ENCODE data around the gene RNF157.
"Not testable (repeated sequence)": the region's sequence is repeated elsewhere in the genome, so short reads cannot be mapped to it uniquely, and the experiment has no call there.

RNF157 gene

GRCh38 chr17:76238847-76239537, 1.3 kb downstream of the RNF157 start:
- TF ChIP-seq CTCF (conservative IDR thresholded peaks at IDR 0.05) = no peak
- TF ChIP-seq ZFX (IDR thresholded peaks at IDR 0.05) = no peak
- no peak overlapping the region for H3K27ac ChIP-seq

- H3K27ac ChIP-seq = no peak overlapping the region
Measured at GRCh38 chr17:76237859-76238313, 2.4 kb downstream of the RNF157 start.

GRCh38 chr17:76236603-76237002, 3.7 kb downstream of the RNF157 start:
- no peak for TF ChIP-seq ZFX (IDR thresholded peaks at IDR 0.05)
- no peak for TF ChIP-seq CTCF (conservative IDR thresholded peaks at IDR 0.05)

More at GRCh38 chr17:76237859-76238313, 2.4 kb downstream of the RNF157 start:
- TF ChIP-seq CTCF (conservative IDR thresholded peaks at IDR 0.05) = no peak
- TF ChIP-seq ZFX (IDR thresholded peaks at IDR 0.05) = no peak

GRCh38 chr17:76235883-76236282, 4.4 kb downstream of the RNF157 start:
- TF ChIP-seq CTCF (conservative IDR thresholded peaks at IDR 0.05) (no peak), ZFX (IDR thresholded peaks at IDR 0.05) (no peak)
- no peak overlapping the region for H3K27ac ChIP-seq

More at GRCh38 chr17:76236603-76237002, 3.7 kb downstream of the RNF157 start:
- no peak overlapping the region for H3K27ac ChIP-seq

GRCh38 chr17:76234354-76234679, 6.0 kb downstream of the RNF157 start:
- H3K27ac ChIP-seq = no peak overlapping the region
- TF ChIP-seq CTCF (conservative IDR thresholded peaks at IDR 0.05) (no peak), ZFX (IDR thresholded peaks at IDR 0.05) (no peak)

- H3K27ac ChIP-seq = no peak overlapping the region
- TF ChIP-seq ZFX (IDR thresholded peaks at IDR 0.05) (no peak), CTCF (conservative IDR thresholded peaks at IDR 0.05) (no peak)
Measured at GRCh38 chr17:76233588-76234353, 6.5 kb downstream of the RNF157 start.

GRCh38 chr17:76232342-76232741, 8.0 kb downstream of the RNF157 start:
- no peak overlapping the region for H3K27ac ChIP-seq

GRCh38 chr17:76226749-76227148, 13.5 kb downstream of the RNF157 start:
- H3K27ac ChIP-seq = not testable (repeated sequence)

More at GRCh38 chr17:76232342-76232741, 8.0 kb downstream of the RNF157 start:
- TF ChIP-seq ZFX (IDR thresholded peaks at IDR 0.05) (no peak), CTCF (conservative IDR thresholded peaks at IDR 0.05) (no peak)

- not testable (repeated sequence) for H3K27ac ChIP-seq
Measured at GRCh38 chr17:76225373-76226086, 14.8 kb downstream of the RNF157 start.
